Endothelial cell of umbilical vein (primary cell): Measurements from ENCODE around the gene PHF8. TPM values are rescaled to one million over a fixed set of nuclear protein-coding genes. Genes with fewer than 3 reads are reported as not detected.

ENCODE experiments used
- BruUV-seq: library from RNA; stranded (reverse); fragments of 400-500 nt; replicated peaks from 2 replicates; lab custom pipeline; 2021; lab: Mats Ljungman, UMichigan
- CTCF ChIA-PET: fragments of 300-600, 350-600 bp; sonication (Branson Sonifier 250); formaldehyde crosslinking; loops from one replicate; lab custom pipeline; 2021; ENCODE audit warnings: antibody characterized with exemption, inconsistent platforms; lab: Charles Lee
- POLR2A ChIA-PET: fragments of 300-600, 350-600 bp; sonication (Branson Sonifier 250); formaldehyde crosslinking; loops from one replicate; lab custom pipeline; 2021; ENCODE audit warnings: antibody characterized with exemption, inconsistent platforms; lab: Charles Lee
- DNase-seq: peaks from one replicate; pipeline ENCODE4 v3.0.0-alpha.2; 2011; ENCODE audit warnings: low read depth, low spot score
- FAIRE-seq: peaks from 2 replicates; lab custom pipeline; 2011; peaks lifted over from hg19 to GRCh38; lab: Jason Lieb, UNC
- H2AFZ ChIP-seq: 2 replicates; pipeline ENCODE4 v1.6.0; 2012; ENCODE audit warnings: low read depth, low read length, control low read depth, inconsistent platforms
- H3K27ac ChIP-seq: 2 replicates; pipeline ENCODE4 v1.5.1; 2011; ENCODE audit warnings: low read depth, mild to moderate bottlenecking, control low read depth, low read length, moderate library complexity; ENCODE audit not compliant: insufficient read depth
- H3K27me3 ChIP-seq, 2 experiments: 2 replicates each; pipeline versions ENCODE4 v1.6.0 to v1.6.1; 2011; ENCODE audit warnings: low read length in 2 of 2, mixed read lengths in 1 of 2; ENCODE audit not compliant: control insufficient read depth in 2 of 2, insufficient read depth in 2 of 2
- H3K36me3 ChIP-seq, 2 experiments: 2 replicates in 1 of 2; 3 replicates in 1 of 2; pipeline ENCODE4 v1.5.1; 2011; ENCODE audit warnings: low read length in 2 of 2, mild to moderate bottlenecking in 1 of 2, moderate library complexity in 1 of 2; ENCODE audit not compliant: control insufficient read depth in 2 of 2, insufficient read depth in 2 of 2; ENCODE audit errors: extremely low read depth in 1 of 2
- H3K4me1 ChIP-seq: 3 replicates; pipeline ENCODE4 v1.5.1; 2011; ENCODE audit warnings: mild to moderate bottlenecking, low read length; ENCODE audit not compliant: control insufficient read depth, insufficient read depth; ENCODE audit errors: extremely low read depth
- H3K4me2 ChIP-seq: 2 replicates; pipeline ENCODE4 v1.6.1; 2011; ENCODE audit warnings: low read length, control low read depth, mixed read lengths; ENCODE audit not compliant: insufficient read depth
- H3K4me3 ChIP-seq, 3 experiments: fragments of 200-600 bp in 1 of 3; sonication (generic), shearing (Covaris generic) in 1 of 3; replicated peaks in 1 of 3; 2 replicates each; pipeline ENCODE4 v1.5.1; 2011 to 2016; ENCODE audit warnings: control low read depth in 3 of 3, low read length in 3 of 3, mild to moderate bottlenecking in 2 of 3, inconsistent platforms in 1 of 3, low read depth in 1 of 3, moderate library complexity in 1 of 3; ENCODE audit not compliant: insufficient read depth in 1 of 3
- H3K79me2 ChIP-seq: 2 replicates; pipeline ENCODE4 v1.6.0; 2012; ENCODE audit warnings: low read length, inconsistent platforms; ENCODE audit not compliant: control insufficient read depth, insufficient read depth
- H3K9ac ChIP-seq: replicated peaks from 2 replicates; pipeline ENCODE3; 2011; ENCODE audit warnings: low read length, control low read depth; ENCODE audit not compliant: insufficient read depth; ENCODE audit errors: extremely low read depth
- H3K9me1 ChIP-seq: replicated peaks from 3 replicates; pipeline ENCODE4 v1.6.0; 2011; ENCODE audit warnings: mild to moderate bottlenecking, low read length; ENCODE audit not compliant: control insufficient read depth, insufficient read depth; ENCODE audit errors: extremely low read depth
- H3K9me3 ChIP-seq: replicated peaks from 2 replicates; pipeline ENCODE4 v1.5.1; 2012; ENCODE audit warnings: low read length, inconsistent platforms; ENCODE audit not compliant: control insufficient read depth, insufficient read depth
- H4K20me1 ChIP-seq: replicated peaks from 2 replicates; pipeline ENCODE3; 2011; ENCODE audit warnings: mild to moderate bottlenecking, low read length; ENCODE audit not compliant: control insufficient read depth, insufficient read depth; ENCODE audit errors: extremely low read depth
- GATA2 ChIP-seq: IDR thresholded peaks from 2 replicates; pipeline ENCODE4 v1.7.0; 2011; ENCODE audit warnings: low read depth, mild to moderate bottlenecking, moderate library complexity, mixed read lengths, low read length; ENCODE audit not compliant: insufficient read length, insufficient read depth
- JUN ChIP-seq: IDR thresholded peaks from 2 replicates; pipeline ENCODE4 v1.6.1; 2011; ENCODE audit warnings: borderline replicate concordance, low read depth; ENCODE audit not compliant: insufficient read length, insufficient read depth
- MYC ChIP-seq: IDR thresholded peaks from one replicate; pipeline ENCODE4 v1.6.1; 2011; ENCODE audit warnings: mild to moderate bottlenecking, low read depth, low read length
- POLR2AphosphoS5 ChIP-seq: IDR thresholded peaks from 2 replicates; pipeline ENCODE4 v1.6.1; 2012; ENCODE audit warnings: low read depth, mild to moderate bottlenecking, control low read depth, low read length, moderate library complexity; ENCODE audit not compliant: insufficient read depth
- dilution Hi-C: fragments of 300-500 bp; cut with MboI; formaldehyde crosslinking; loops from one replicate; pipeline ENCODE4 v1.15.0; 2019; ENCODE audit warnings: low sequenced_read_pairs; ENCODE audit not compliant: extremely low pct_ligation_motif_present
- intact Hi-C: fragments of 100-400 bp; cut with micrococcal nuclease; formaldehyde crosslinking; loops from one replicate; pipeline ENCODE4 v1.10.0; 2022
- polyA plus RNA-seq, 4 experiments: library from polyadenylated mRNA; depleted of rRNA in 3 of 4; stranded (reverse) in 3 of 4; unstranded in 1 of 4; fragments of >200 nt; gene quantifications; 2 replicates each; pipeline versions ENCODE4 v1.2.1 to v1.2.3, GENCODE V29; 2011 to 2012; ENCODE audit warnings: missing spikeins in 1 of 4
- total RNA-seq: library from RNA; stranded (reverse); gene quantifications from 2 replicates; pipeline ENCODE4 v1.2.3, GENCODE V29; 2021
- TF ChIP-seq, protein P1 (sequence below), 2 donors: IDR thresholded peaks; 1 replicate in 1 of 2; 2 replicates in 1 of 2; pipeline ENCODE4 v1.5.1; 2011; ENCODE audit warnings: low read length in 2 of 2, mild to moderate bottlenecking in 2 of 2, moderate library complexity in 2 of 2, control low read depth in 1 of 2, inconsistent platforms in 1 of 2, low read depth in 1 of 2; ENCODE audit not compliant: insufficient read depth in 1 of 2; ENCODE audit errors: extremely low read depth in 1 of 2
- TF ChIP-seq, protein P2 (sequence below): IDR thresholded peaks from 2 replicates; pipeline ENCODE4 v1.6.1; 2011; ENCODE audit not compliant: insufficient read depth, insufficient read length

PHF8 gene
- total and polyA plus RNA-seq, 2 donors (not counting 3 experiments of a cell fraction or from before 2014, with no cell fraction given), result 10.9 to 25.5 TPM

DNA sequence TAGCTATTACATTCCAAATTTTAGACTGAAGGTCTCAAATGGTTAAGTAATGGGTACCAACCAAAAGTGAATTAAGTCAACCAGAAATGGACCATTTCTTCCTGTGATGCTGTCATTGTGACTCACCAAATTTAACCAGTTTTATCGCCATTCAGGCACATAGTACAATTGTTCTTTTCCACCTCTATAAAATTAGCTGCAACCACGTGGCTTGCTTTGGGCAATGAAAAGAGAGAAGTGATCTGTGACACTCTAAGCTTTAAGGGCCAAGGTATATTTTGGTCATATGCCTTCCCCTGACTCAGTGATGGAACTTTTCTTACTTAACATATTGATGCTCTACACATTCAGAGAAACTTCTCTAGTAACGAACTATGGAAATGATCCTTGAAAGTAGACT lies 20.3 kb upstream of the PHF8 start:
- CTCF ChIA-PET, result no interaction called here
- H3K9me3 ChIP-seq, result no peaks in the 10 kb centered on the region
- TF ChIP-seq, protein P1, sequence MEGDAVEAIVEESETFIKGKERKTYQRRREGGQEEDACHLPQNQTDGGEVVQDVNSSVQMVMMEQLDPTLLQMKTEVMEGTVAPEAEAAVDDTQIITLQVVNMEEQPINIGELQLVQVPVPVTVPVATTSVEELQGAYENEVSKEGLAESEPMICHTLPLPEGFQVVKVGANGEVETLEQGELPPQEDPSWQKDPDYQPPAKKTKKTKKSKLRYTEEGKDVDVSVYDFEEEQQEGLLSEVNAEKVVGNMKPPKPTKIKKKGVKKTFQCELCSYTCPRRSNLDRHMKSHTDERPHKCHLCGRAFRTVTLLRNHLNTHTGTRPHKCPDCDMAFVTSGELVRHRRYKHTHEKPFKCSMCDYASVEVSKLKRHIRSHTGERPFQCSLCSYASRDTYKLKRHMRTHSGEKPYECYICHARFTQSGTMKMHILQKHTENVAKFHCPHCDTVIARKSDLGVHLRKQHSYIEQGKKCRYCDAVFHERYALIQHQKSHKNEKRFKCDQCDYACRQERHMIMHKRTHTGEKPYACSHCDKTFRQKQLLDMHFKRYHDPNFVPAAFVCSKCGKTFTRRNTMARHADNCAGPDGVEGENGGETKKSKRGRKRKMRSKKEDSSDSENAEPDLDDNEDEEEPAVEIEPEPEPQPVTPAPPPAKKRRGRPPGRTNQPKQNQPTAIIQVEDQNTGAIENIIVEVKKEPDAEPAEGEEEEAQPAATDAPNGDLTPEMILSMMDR (IDR thresholded peaks at IDR 0.05; ENCODE audit: extremely low read depth in 1 of 2, insufficient read depth in 1 of 2, low read depth in 1 of 2, low read length in 2 of 2), result no peak
- FAIRE-seq (no peak), DNase-seq (no peak)
- no peaks in the 10 kb centered on the region for H3K4me1 ChIP-seq
- H3K79me2 ChIP-seq, result no peaks in the 10 kb centered on the region
- no peak overlapping the region for H3K9ac ChIP-seq
- no peak overlapping the region for H3K4me2 ChIP-seq
- no peak overlapping the region for H3K27ac ChIP-seq
- dilution Hi-C loops (no loop called here), intact Hi-C loops (no loop called here)
- H4K20me1 ChIP-seq, result no peaks in the 10 kb centered on the region
- no TSS peak for BruUV-seq
- no peaks in the 10 kb centered on the region for H3K9me1 ChIP-seq
- POLR2A ChIA-PET, result no interaction called here
- no peaks in the 10 kb centered on the region for H3K36me3 ChIP-seq
- H2AFZ ChIP-seq, result no peak overlapping the region
- H3K27me3 ChIP-seq, result no peaks in the 10 kb centered on the region
- H3K4me3 ChIP-seq, result no peak overlapping the region

DNA sequence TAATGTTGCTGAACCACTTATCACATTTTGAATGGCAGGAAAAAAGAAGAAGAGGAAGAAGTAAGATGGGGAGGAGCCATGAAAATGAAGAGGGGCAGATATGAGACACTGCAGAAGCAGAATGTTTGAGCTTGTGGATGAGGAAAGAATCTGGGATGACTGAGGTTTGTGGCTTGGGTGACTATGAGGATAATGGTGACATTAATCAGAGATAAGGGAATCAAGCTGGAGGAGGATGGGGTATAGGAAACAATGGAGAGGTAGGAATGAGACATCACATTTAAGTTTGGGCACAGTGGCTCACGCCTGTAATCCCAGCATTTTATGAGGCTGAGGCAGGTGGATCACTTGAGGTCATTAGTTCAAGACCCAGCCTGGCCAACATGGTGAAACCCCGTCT lies 19.1 kb upstream of the PHF8 start:
- no peaks in the 10 kb centered on the region for H3K9me1 ChIP-seq
- intact Hi-C loops, result no loop called here
- dilution Hi-C loops, result no loop called here
- H3K27me3 ChIP-seq, result no peaks in the 10 kb centered on the region
- H3K4me1 ChIP-seq, result no peaks in the 10 kb centered on the region
- no peaks in the 10 kb centered on the region for H4K20me1 ChIP-seq
- no peaks in the 10 kb centered on the region for H3K79me2 ChIP-seq
- H3K4me2 ChIP-seq, result no peak overlapping the region
- BruUV-seq, result no TSS peak
- H3K9me3 ChIP-seq, result no peaks in the 10 kb centered on the region
- FAIRE-seq (peak; percentile 31), DNase-seq (no peak)
- H2AFZ ChIP-seq, result no peak overlapping the region
- H3K4me3 ChIP-seq, result no peak overlapping the region
- ChIA-PET POLR2A (no interaction called here), CTCF (no interaction called here)
- TF ChIP-seq JUN, result no peak
- no peak for TF ChIP-seq GATA2
- TF ChIP-seq POLR2AphosphoS5, result no peak
- TF ChIP-seq, protein P2, sequence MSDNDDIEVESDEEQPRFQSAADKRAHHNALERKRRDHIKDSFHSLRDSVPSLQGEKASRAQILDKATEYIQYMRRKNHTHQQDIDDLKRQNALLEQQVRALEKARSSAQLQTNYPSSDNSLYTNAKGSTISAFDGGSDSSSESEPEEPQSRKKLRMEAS, result no peak
- no peak for TF ChIP-seq MYC
- H3K27ac ChIP-seq, result no peak overlapping the region
- no peaks in the 10 kb centered on the region for H3K36me3 ChIP-seq
- H3K9ac ChIP-seq, result no peak overlapping the region
